ENCODE data around the gene TMEM187. TPM values are rescaled to one million over a fixed set of nuclear protein-coding genes. Genes with fewer than 3 reads are reported as not detected.

TMEM187 gene, protein sequence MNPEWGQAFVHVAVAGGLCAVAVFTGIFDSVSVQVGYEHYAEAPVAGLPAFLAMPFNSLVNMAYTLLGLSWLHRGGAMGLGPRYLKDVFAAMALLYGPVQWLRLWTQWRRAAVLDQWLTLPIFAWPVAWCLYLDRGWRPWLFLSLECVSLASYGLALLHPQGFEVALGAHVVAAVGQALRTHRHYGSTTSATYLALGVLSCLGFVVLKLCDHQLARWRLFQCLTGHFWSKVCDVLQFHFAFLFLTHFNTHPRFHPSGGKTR
- total RNA-seq (10 to 100 TPM in 7 of 9 donors, 1 to 10 TPM in 2; 5.7 to 29.2 (median 16.7) TPM), polyA plus RNA-seq (1 to 10 TPM; 4.0 to 6.8 (median 5.3) TPM)
- long read RNA-seq, donor 1, transcript TMEM187-201 (2 exons, 1,880 nt): major isoform, 7 of 7 reads
- long read RNA-seq, donor 1, partial matches to known transcripts: 0 of 7 reads
- long read RNA-seq, donor 1, other reads (novel, unspliced or antisense): 0 of 7 reads
- long read RNA-seq, donor 2, partial matches to known transcripts: 0 of 1 reads
- long read RNA-seq, donor 2, other reads (novel, unspliced or antisense): 0 of 1 reads
- long read RNA-seq, donor 3, transcript TMEM187-201 (2 exons, 1,880 nt): major isoform, 9 of 9 reads
- long read RNA-seq, donor 3, partial matches to known transcripts: 0 of 9 reads
- long read RNA-seq, donor 3, other reads (novel, unspliced or antisense): 0 of 9 reads
- long read RNA-seq, donor 4, transcript TMEM187-201 (2 exons, 1,880 nt): major isoform, 27 of 27 reads
- long read RNA-seq, donor 4, partial matches to known transcripts: 0 of 27 reads
- long read RNA-seq, donor 4, other reads (novel, unspliced or antisense): 0 of 27 reads
- long read RNA-seq, donor 5, transcript TMEM187-201 (2 exons, 1,880 nt): major isoform, 47 of 50 reads
- long read RNA-seq, donor 5, partial matches to known transcripts: 0 of 50 reads
- long read RNA-seq, donor 5, other reads (novel, unspliced or antisense): 3 of 50 reads
- long read RNA-seq, donor 6, transcript TMEM187-201 (2 exons, 1,880 nt): major isoform, 15 of 18 reads
- long read RNA-seq, donor 6, partial matches to known transcripts: 2 of 18 reads
- long read RNA-seq, donor 6, other reads (novel, unspliced or antisense): 1 of 18 reads
- long read RNA-seq, donor 7, transcript TMEM187-201 (2 exons, 1,880 nt): major isoform, 5 of 5 reads
- long read RNA-seq, donor 7, partial matches to known transcripts: 0 of 5 reads
- long read RNA-seq, donor 7, other reads (novel, unspliced or antisense): 0 of 5 reads
- long read RNA-seq, donor 8, transcript TMEM187-201 (2 exons, 1,880 nt): major isoform, 20 of 20 reads
- long read RNA-seq, donor 8, partial matches to known transcripts: 0 of 20 reads
- long read RNA-seq, donor 8, other reads (novel, unspliced or antisense): 0 of 20 reads
- long read RNA-seq, donor 9, transcript TMEM187-201 (2 exons, 1,880 nt): major isoform, 6 of 6 reads
- long read RNA-seq, donor 9, partial matches to known transcripts: 0 of 6 reads
- long read RNA-seq, donor 9, other reads (novel, unspliced or antisense): 0 of 6 reads
- long read RNA-seq, donor 10, partial matches to known transcripts: 0 of 3 reads
- long read RNA-seq, donor 10, other reads (novel, unspliced or antisense): 0 of 3 reads

DNA sequence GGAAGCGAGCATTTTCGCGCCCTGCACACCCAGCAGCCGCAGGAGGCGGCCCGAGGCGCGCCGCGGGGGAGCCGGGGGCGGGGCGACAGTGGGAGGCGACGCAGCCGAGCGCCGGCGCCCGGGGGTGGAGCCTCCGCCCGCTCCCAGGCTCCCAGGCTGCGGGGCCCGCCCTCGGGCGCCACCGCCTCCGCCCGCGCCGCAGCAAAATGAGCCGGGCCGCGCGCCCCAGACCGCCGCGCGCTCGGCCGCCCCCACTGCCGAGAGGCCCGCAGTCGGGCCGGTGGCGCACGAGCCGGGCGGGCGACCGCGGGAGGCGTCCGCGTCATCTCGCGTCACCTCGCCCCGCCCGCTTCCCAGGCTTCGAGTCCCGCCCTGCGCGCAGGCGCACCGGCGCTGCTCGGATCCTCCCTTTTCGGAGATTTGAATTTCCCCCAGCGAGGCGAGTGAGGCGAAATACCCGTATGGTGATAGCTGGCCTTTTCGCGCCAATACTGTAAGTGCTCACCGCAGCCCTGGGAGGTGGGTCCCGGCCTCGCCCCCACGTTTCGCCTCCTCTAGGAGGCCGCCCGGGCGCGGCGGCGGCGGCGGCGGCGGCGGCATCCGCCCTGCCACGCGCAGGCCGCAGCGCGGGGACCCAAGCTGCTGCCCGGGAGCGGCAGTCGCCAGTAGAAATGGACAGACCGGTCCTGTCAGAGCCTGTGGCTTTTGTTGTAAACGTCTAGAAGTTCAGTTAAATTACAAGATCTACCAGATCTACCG, at the start of gene TMEM187:
TMEM187 (plus strand) TSS at position 387 of the 759 bp plus-strand sequence. CDS start 9,309 bp downstream, outside the sequence.
- H3K27me3 ChIP-seq: no peaks in the 10 kb centered on the region
- peak; percentile 86 to 92 (median 88) for DNase-seq
- WGBS, 4 donors: 0 to 11% (median 3%) methylated on average over 11 to 93 of the region's 103 CpGs
- no peaks in the 10 kb centered on the region for H3K9me3 ChIP-seq (replicated peaks in 1 of 3)
- peak within 1 kb of the TSS; percentile 93 to 99 (median 98) for H3K27ac ChIP-seq
- H3K36me3 ChIP-seq (replicated peaks in 1 of 2): no peaks in the 10 kb centered on the region
- peaks cover 12 to 39% of the 10 kb centered on the region in 2 donors for H3K4me1 ChIP-seq (replicated peaks in 1 of 2)
- intact Hi-C loops (cut with DNase I): no loop called here
- TF ChIP-seq, protein P1, sequence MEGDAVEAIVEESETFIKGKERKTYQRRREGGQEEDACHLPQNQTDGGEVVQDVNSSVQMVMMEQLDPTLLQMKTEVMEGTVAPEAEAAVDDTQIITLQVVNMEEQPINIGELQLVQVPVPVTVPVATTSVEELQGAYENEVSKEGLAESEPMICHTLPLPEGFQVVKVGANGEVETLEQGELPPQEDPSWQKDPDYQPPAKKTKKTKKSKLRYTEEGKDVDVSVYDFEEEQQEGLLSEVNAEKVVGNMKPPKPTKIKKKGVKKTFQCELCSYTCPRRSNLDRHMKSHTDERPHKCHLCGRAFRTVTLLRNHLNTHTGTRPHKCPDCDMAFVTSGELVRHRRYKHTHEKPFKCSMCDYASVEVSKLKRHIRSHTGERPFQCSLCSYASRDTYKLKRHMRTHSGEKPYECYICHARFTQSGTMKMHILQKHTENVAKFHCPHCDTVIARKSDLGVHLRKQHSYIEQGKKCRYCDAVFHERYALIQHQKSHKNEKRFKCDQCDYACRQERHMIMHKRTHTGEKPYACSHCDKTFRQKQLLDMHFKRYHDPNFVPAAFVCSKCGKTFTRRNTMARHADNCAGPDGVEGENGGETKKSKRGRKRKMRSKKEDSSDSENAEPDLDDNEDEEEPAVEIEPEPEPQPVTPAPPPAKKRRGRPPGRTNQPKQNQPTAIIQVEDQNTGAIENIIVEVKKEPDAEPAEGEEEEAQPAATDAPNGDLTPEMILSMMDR (IDR thresholded peaks at IDR 0.05): peak in 1 of 6 experiments; percentile 8
- TF ChIP-seq POLR2A (IDR thresholded peaks at IDR 0.05): peak in 1 of 2 donors; percentile 60
- H3K4me3 ChIP-seq: peak within 1 kb of the TSS; percentile 73 to 86 (median 80)

DNA sequence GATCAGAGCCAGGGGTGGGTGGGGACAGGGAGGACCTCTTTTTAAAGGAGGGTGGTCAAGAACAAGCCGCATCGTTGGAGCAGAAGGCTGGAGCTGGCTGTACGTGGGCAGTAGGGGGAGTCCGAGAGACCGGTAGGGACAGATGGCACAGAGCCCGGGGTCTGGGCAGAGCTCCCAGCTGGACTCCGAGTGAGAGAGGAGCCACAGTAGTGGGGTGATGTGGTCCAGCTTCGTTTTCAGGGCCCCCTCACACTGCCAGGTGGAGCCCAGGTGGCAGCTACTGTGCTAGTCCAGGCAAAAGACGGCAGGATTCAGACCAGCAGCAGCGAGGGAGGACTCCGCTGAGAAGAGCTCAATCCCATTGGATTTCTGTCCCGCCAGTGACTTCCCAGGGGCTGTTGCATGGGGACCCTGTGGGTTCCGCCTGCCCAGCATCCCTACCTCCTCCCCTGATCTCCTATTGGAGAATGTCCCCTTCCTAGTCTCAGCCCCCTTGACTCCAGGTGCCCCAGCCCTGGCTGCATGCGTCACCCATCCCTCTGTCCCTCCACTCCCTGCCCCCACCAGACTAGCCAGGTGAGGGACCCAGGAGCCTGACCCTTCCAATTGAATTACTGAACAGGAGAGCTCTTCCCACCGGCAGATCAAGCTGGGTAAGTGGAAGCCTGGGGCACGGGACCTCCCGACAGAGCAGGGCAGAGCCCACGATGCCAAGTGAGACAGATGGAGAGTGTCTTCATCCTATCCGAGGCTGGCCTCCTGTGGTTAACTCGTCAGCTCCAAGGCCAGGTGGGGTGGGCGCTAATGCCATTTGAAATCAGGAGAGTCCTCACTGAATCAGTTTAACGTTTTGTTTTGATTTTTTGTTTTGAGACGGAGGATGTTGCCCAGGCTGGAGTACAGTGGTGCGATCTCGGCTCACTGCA, 49.4 kb upstream of the TMEM187 start:
- WGBS, 4 donors: 40 to 55% (median 47%) methylated on average over 8 to 25 of the region's 25 CpGs
- TF ChIP-seq POLR2A (IDR thresholded peaks at IDR 0.05): no peak
- TF ChIP-seq, protein P1 (IDR thresholded peaks at IDR 0.05): peak; percentile 24 to 54 (median 40)
- H3K9me3 ChIP-seq (replicated peaks in 1 of 3): no peaks in the 10 kb centered on the region
- H3K36me3 ChIP-seq (replicated peaks in 1 of 2): no peaks in the 10 kb centered on the region
- no peak overlapping the region for H3K4me3 ChIP-seq
- peaks cover 13 to 30% of the 10 kb centered on the region in 2 donors for H3K4me1 ChIP-seq (replicated peaks in 1 of 2)
- H3K27me3 ChIP-seq: peaks cover 5% of the 10 kb centered on the region
- peak; percentile 80 to 91 (median 88) for DNase-seq
- H3K27ac ChIP-seq: peak overlapping the region in 1 of 5 donors; percentile 22
- intact Hi-C loops (cut with DNase I): no loop called here

Measured in adrenal gland (tissue), 19 donors.